Transverse colon (tissue), 4 donors: ENCODE measurements around the gene RALGAPA2. TPM values are rescaled to one million over a fixed set of nuclear protein-coding genes. Genes with fewer than 3 reads are reported as not detected.

Experiments used
- DNase-seq: peaks from one replicate; pipeline ENCODE4 v3.0.0-alpha.2; 2019
- H3K27ac ChIP-seq, 4 donors: fragments of 200-600 bp; sonication (generic); 2 replicates each; pipeline ENCODE4 v1.5.1; 2016 to 2018; ENCODE audit warnings: inconsistent platforms in 4 of 4
- H3K27me3 ChIP-seq: fragments of 200-600 bp; sonication (generic); 2 replicates; pipeline ENCODE4 v1.5.1; 2017; ENCODE audit warnings: inconsistent platforms
- H3K36me3 ChIP-seq, 4 donors: fragments of 200-600 bp; sonication (generic); 2 replicates each; pipeline ENCODE4 v1.5.1; 2017 to 2019; ENCODE audit warnings: inconsistent platforms in 4 of 4
- H3K4me1 ChIP-seq, 4 donors: fragments of 200-600 bp; sonication (generic); 2 replicates each; pipeline ENCODE4 v1.5.1; 2017 to 2020; ENCODE audit warnings: inconsistent platforms in 4 of 4
- H3K4me3 ChIP-seq, 4 donors: fragments of 200-600 bp; sonication (generic); 1 replicate in 1 of 4; 2 replicates in 3 of 4; pipeline versions ENCODE4 v1.5.1 to v1.6.1; 2017 to 2019; ENCODE audit warnings: inconsistent platforms in 4 of 4
- H3K9me3 ChIP-seq, 2 donors: fragments of 200-600 bp; sonication (generic); 2 replicates each; pipeline ENCODE4 v1.5.1; 2017 to 2019; ENCODE audit warnings: inconsistent platforms in 2 of 2
- CTCF ChIP-seq, 5 experiments: fragments of 200-600 bp in 3 of 5; fragments of 450-650 bp in 2 of 5; sonication (generic) in 3 of 5; IDR thresholded peaks; 1 replicate in 2 of 5; 2 replicates in 3 of 5; pipeline ENCODE4 v1.5.1; 2016 to 2017; ENCODE audit warnings: antibody characterized with exemption in 5 of 5, inconsistent platforms in 3 of 5, mild to moderate bottlenecking in 2 of 5, moderate library complexity in 1 of 5
- EP300 ChIP-seq: sonication (generic); formaldehyde crosslinking; IDR thresholded peaks from one replicate; pipeline ENCODE4 v1.6.1; 2017; ENCODE audit warnings: antibody characterized with exemption, low read depth
- POLR2A ChIP-seq: fragments of 450-650 bp; IDR thresholded peaks from one replicate; pipeline ENCODE4 v1.6.1; 2016; ENCODE audit warnings: antibody characterized with exemption, mild to moderate bottlenecking, moderate library complexity
- POLR2AphosphoS5 ChIP-seq, 3 donors: sonication (generic); formaldehyde crosslinking; IDR thresholded peaks; one replicate each; pipeline ENCODE4 v1.6.1; 2016; ENCODE audit warnings: antibody characterized with exemption in 3 of 3
- WGBS, 2 donors: methylation state at CpG; one replicate each; pipeline ENCODE4 v1.1.5; 2018; ENCODE audit warnings: low coverage in 1 of 2; 5-methylcytosine and 5-hydroxymethylcytosine counted together
- in situ Hi-C, 4 donors: fragments of 200-750 bp; cut with MboI; loops; one replicate each; pipeline versions ENCODE4 v1.15.0 to v1.15.1; 2017; ENCODE audit warnings: low sequenced_read_pairs in 3 of 4, low pct_ligation_motif_present in 1 of 4, low pct_unique_long_range_greater_than_20kb in 1 of 4
- intact Hi-C: fragments of 100-400 bp; cut with DNase I; formaldehyde crosslinking; loops from one replicate; pipeline ENCODE4 v1.15.1; 2023; ENCODE audit warnings: low total_unique reads
- total RNA-seq, 4 donors: library from RNA; depleted of rRNA; stranded (reverse); fragments of >200 nt; gene quantifications; one replicate each; pipeline ENCODE4 v1.1.0, GENCODE V29; 2016

The RALGAPA2 gene
- total RNA-seq, 4 donors from 2014 or later: 29.5 to 84.0 (median 66.5) TPM

GRCh38 chr20:20366876-20367574 lies 345.4 kb downstream of the RALGAPA2 start:
- intact Hi-C loops (loop anchor here (10.0 kb wide), 1 partner anchor 198 kb away; no protein-coding TSS in a partner anchor), in situ Hi-C loops (loop anchor here in 3 of 4 donors (25.0 kb wide), 1 partner anchor 195 kb away; no protein-coding TSS in a partner anchor)
- no peak overlapping the region for H3K27ac ChIP-seq
- TF ChIP-seq CTCF (IDR thresholded peaks at IDR 0.05): no peak
- TF ChIP-seq POLR2A: no peak
- TF ChIP-seq EP300: no peak
- TF ChIP-seq POLR2AphosphoS5 (IDR thresholded peaks at IDR 0.05): no peak
- H3K4me1 ChIP-seq: peaks cover 4 to 42% (median 34%) of the 10 kb centered on the region in 4 donors
- H3K36me3 ChIP-seq: no peaks in the 10 kb centered on the region
- WGBS, 2 donors: 4% methylated on average over 58 of the region's 63 CpGs; no CpG with 5 or more reads in 1 of the 2 donors
- H3K27me3 ChIP-seq: peaks cover 98% of the 10 kb centered on the region
- DNase-seq: no peak
- H3K9me3 ChIP-seq: no peaks in the 10 kb centered on the region
- peak overlapping the region in 2 of 4 donors; percentile 24 to 43 for H3K4me3 ChIP-seq

- Histone ChIP-seq H3K27me3 (peaks cover 98% of the 10 kb centered on the region), H3K27ac (no peak overlapping the region), H3K4me3 (no peak overlapping the region), H3K9me3 (no peaks in the 10 kb centered on the region), H3K4me1 (peaks cover 4 to 42% (median 34%) of the 10 kb centered on the region in 4 donors), H3K36me3 (no peaks in the 10 kb centered on the region)
- intact Hi-C loops: loop anchor here (10.0 kb wide), 1 partner anchor 198 kb away; no protein-coding TSS in a partner anchor
- in situ Hi-C loops: loop anchor here in 3 of 4 donors (25.0 kb wide), 1 partner anchor 196 kb away; no protein-coding TSS in a partner anchor
- 2% methylated on average over 19 of the region's 19 CpGs; no CpG with 5 or more reads in 1 of the 2 donors for WGBS, 2 donors
- TF ChIP-seq POLR2A (no peak), EP300 (no peak), POLR2AphosphoS5 (IDR thresholded peaks at IDR 0.05) (no peak), CTCF (IDR thresholded peaks at IDR 0.05) (no peak)
- DNase-seq: no peak
These were observed 345.9 kb downstream of the RALGAPA2 start for GRCh38 chr20:20366551-20366875.

GRCh38 chr20:20365480-20366161 lies 346.8 kb downstream of the RALGAPA2 start:
- H3K4me1 ChIP-seq: peaks cover 4 to 47% (median 36%) of the 10 kb centered on the region in 4 donors
- no peaks in the 10 kb centered on the region for H3K9me3 ChIP-seq
- H3K27me3 ChIP-seq: peaks cover 98% of the 10 kb centered on the region
- no peak overlapping the region for H3K4me3 ChIP-seq
- WGBS, 2 donors: 8 to 17% methylated on average over 11 to 18 of the region's 18 CpGs
- DNase-seq: no peak
- TF ChIP-seq POLR2AphosphoS5 (IDR thresholded peaks at IDR 0.05) (no peak), EP300 (no peak), CTCF (IDR thresholded peaks at IDR 0.05) (no peak), POLR2A (no peak)
- in situ Hi-C loops: loop anchor here in 3 of 4 donors (25.0 kb wide), 1 partner anchor 197 kb away; no protein-coding TSS in a partner anchor
- H3K27ac ChIP-seq: no peak overlapping the region
- intact Hi-C loops: loop anchor here (10.0 kb wide), 1 partner anchor 199 kb away; no protein-coding TSS in a partner anchor
- H3K36me3 ChIP-seq: no peaks in the 10 kb centered on the region
